H9 (cell line): Measurements from ENCODE around the gene CCNG1. TPM values are rescaled to one million over a fixed set of nuclear protein-coding genes. Genes with fewer than 3 reads are reported as not detected.
"Not testable (repeated sequence)": the region's sequence is repeated elsewhere in the genome, so short reads cannot be mapped to it uniquely, and the experiment has no call there.

Experiments used
- DNase-seq: peaks from one replicate; pipeline ENCODE4 v3.0.0-alpha.2; 2017
- H2AFZ ChIP-seq: one replicate; pipeline ENCODE4 v1.6.1; 2013; ENCODE audit warnings: mild to moderate bottlenecking, low read length, control low read depth, moderate library complexity
- H2AK5ac ChIP-seq: 2 replicates; pipeline ENCODE4 v1.6.1; 2013; ENCODE audit warnings: low read length, control low read depth, mixed read lengths; ENCODE audit not compliant: insufficient read length
- H2BK120ac ChIP-seq: one replicate; pipeline ENCODE4 v1.6.1; 2013; ENCODE audit warnings: low read depth, mild to moderate bottlenecking, low read length, control low read depth, inconsistent platforms; ENCODE audit not compliant: poor library complexity, severe bottlenecking
- H2BK12ac ChIP-seq: 2 replicates; pipeline ENCODE4 v1.6.1; 2013; ENCODE audit warnings: low read length, control low read depth, mixed read lengths, low read depth; ENCODE audit not compliant: insufficient read length
- H2BK15ac ChIP-seq: 2 replicates; pipeline ENCODE4 v1.6.1; 2013; ENCODE audit warnings: low read depth, low read length, control low read depth
- H2BK20ac ChIP-seq: one replicate; pipeline ENCODE4 v1.6.1; 2013; ENCODE audit warnings: low read depth, mild to moderate bottlenecking, low read length, control low read depth, inconsistent platforms; ENCODE audit not compliant: poor library complexity, severe bottlenecking
- H2BK5ac ChIP-seq: 2 replicates; pipeline ENCODE4 v1.6.1; 2013; ENCODE audit warnings: low read length, control low read depth, mixed read lengths; ENCODE audit not compliant: insufficient read length
- H3K14ac ChIP-seq: 2 replicates; pipeline ENCODE4 v1.6.1; 2013; ENCODE audit warnings: low read length, control low read depth; ENCODE audit not compliant: insufficient read depth
- H3K18ac ChIP-seq: 2 replicates; pipeline ENCODE4 v1.6.1; 2013; ENCODE audit warnings: low read depth, mild to moderate bottlenecking, mixed read lengths, low read length, control low read depth; ENCODE audit not compliant: insufficient read length
- H3K23ac ChIP-seq: 2 replicates; pipeline ENCODE4 v1.6.1; 2013; ENCODE audit warnings: low read length, control low read depth, mixed read lengths, low read depth; ENCODE audit not compliant: insufficient read length
- H3K23me2 ChIP-seq: 2 replicates; pipeline ENCODE4 v1.6.1; 2013; ENCODE audit warnings: low read depth, mild to moderate bottlenecking, mixed read lengths, low read length, control low read depth; ENCODE audit not compliant: insufficient read length, poor library complexity, severe bottlenecking
- H3K27ac ChIP-seq: 2 replicates; pipeline ENCODE4 v1.5.1; 2013; ENCODE audit warnings: low read length, control low read depth, mixed read lengths, low read depth; ENCODE audit not compliant: insufficient read length
- H3K27me3 ChIP-seq: 2 replicates; pipeline ENCODE4 v1.6.1; 2013; ENCODE audit warnings: low read length, control low read depth, inconsistent platforms; ENCODE audit not compliant: insufficient read depth
- H3K4ac ChIP-seq: 2 replicates; pipeline ENCODE4 v1.6.1; 2013; ENCODE audit warnings: low read depth, mild to moderate bottlenecking, control low read depth, inconsistent platforms, low read length, moderate library complexity
- H3K4me1 ChIP-seq: 2 replicates; pipeline ENCODE4 v1.6.1; 2013; ENCODE audit warnings: low read length, control low read depth, inconsistent platforms; ENCODE audit not compliant: insufficient read depth
- H3K4me2 ChIP-seq: 2 replicates; pipeline ENCODE4 v1.6.1; 2013; ENCODE audit warnings: low read length, control low read depth, mixed read lengths; ENCODE audit not compliant: insufficient read length, insufficient read depth
- H3K56ac ChIP-seq: 2 replicates; pipeline ENCODE4 v1.6.1; 2013; ENCODE audit warnings: low read depth, mild to moderate bottlenecking, mixed read lengths, low read length, control low read depth; ENCODE audit not compliant: insufficient read length
- H3K79me1 ChIP-seq: 2 replicates; pipeline ENCODE4 v1.6.1; 2013; ENCODE audit warnings: low read depth, mild to moderate bottlenecking, moderate library complexity, low read length, control low read depth, inconsistent platforms; ENCODE audit not compliant: insufficient read depth, poor library complexity, severe bottlenecking
- H3K79me2 ChIP-seq: 2 replicates; pipeline ENCODE4 v1.6.1; 2013; ENCODE audit warnings: low read length, control low read depth, inconsistent platforms; ENCODE audit not compliant: insufficient read depth
- H3K9ac ChIP-seq: 2 replicates; pipeline ENCODE4 v1.6.1; 2013; ENCODE audit warnings: low read length, control low read depth, mixed read lengths; ENCODE audit not compliant: insufficient read length; ENCODE audit errors: extremely low read depth
- H3K9me3 ChIP-seq: one replicate; pipeline ENCODE4 v1.6.1; 2013; ENCODE audit warnings: low read depth, low read length, inconsistent platforms; ENCODE audit not compliant: control insufficient read depth
- H3T11ph ChIP-seq: one replicate; pipeline ENCODE4 v1.6.1; 2013; ENCODE audit warnings: mild to moderate bottlenecking, low read length, control low read depth, inconsistent platforms
- H4K20me1 ChIP-seq: one replicate; pipeline ENCODE4 v1.6.1; 2013; ENCODE audit not compliant: control insufficient read depth, insufficient read length, insufficient read depth
- H4K5ac ChIP-seq: 2 replicates; pipeline ENCODE4 v1.6.1; 2013; ENCODE audit warnings: low read depth, mild to moderate bottlenecking, mixed read lengths, low read length, control low read depth; ENCODE audit not compliant: insufficient read length
- H4K8ac ChIP-seq: replicated peaks from 2 replicates; pipeline ENCODE4 v1.6.1; 2013; ENCODE audit warnings: low read length, control low read depth, mixed read lengths, low read depth; ENCODE audit not compliant: insufficient read length
- H4K91ac ChIP-seq: 2 replicates; pipeline ENCODE4 v1.6.1; 2013; ENCODE audit warnings: low read depth, mild to moderate bottlenecking, moderate library complexity, mixed read lengths, low read length, control low read depth; ENCODE audit not compliant: insufficient read length
- H3K27ac Mint-ChIP-seq, 3 experiments: 2 replicates in 2 of 3; 3 replicates in 1 of 3; pipeline ENCODE4 v1.8.0; 2020 to 2021; ENCODE audit warnings: mixed read lengths in 3 of 3, mild to moderate bottlenecking in 1 of 3, moderate library complexity in 1 of 3
- H3K27me3 Mint-ChIP-seq: 2 replicates; pipeline ENCODE4 v1.8.0; 2021; ENCODE audit warnings: low read depth, mild to moderate bottlenecking, moderate library complexity, mixed read lengths
- H3K36me3 Mint-ChIP-seq, 3 experiments: 2 replicates in 2 of 3; 3 replicates in 1 of 3; pipeline ENCODE4 v1.8.0; 2020 to 2021; ENCODE audit warnings: low read depth in 3 of 3, mixed read lengths in 3 of 3; ENCODE audit not compliant: insufficient read depth in 1 of 3
- H3K4me1 Mint-ChIP-seq, 2 experiments: 2 replicates each; pipeline ENCODE4 v1.8.0; 2020; ENCODE audit warnings: mixed read lengths in 2 of 2
- H3K4me3 Mint-ChIP-seq, 2 experiments: 2 replicates in 1 of 2; 3 replicates in 1 of 2; pipeline ENCODE4 v1.8.0; 2020 to 2021; ENCODE audit warnings: mild to moderate bottlenecking in 2 of 2, mixed read lengths in 2 of 2, moderate library complexity in 1 of 2
- H3K9me3 Mint-ChIP-seq, 2 experiments: 2 replicates in 1 of 2; 3 replicates in 1 of 2; pipeline ENCODE4 v1.8.0; 2020; ENCODE audit warnings: mild to moderate bottlenecking in 2 of 2, mixed read lengths in 2 of 2, moderate library complexity in 1 of 2
- WGBS: extraction: QIAGEN DNeasy Blood & Tissue Kit; methylation state at CpG from one replicate; pipeline ENCODE4 v1.1.7; 2013; ENCODE audit warnings: missing lambda C conversion rate, low lambda C conversion rate, mixed read lengths; ENCODE audit not compliant: insufficient read length; ENCODE audit errors: extremely low coverage; 5-methylcytosine and 5-hydroxymethylcytosine counted together
- total RNA-seq: library from RNA; stranded (reverse); gene quantifications from 2 replicates; pipeline ENCODE4 v1.2.1, GENCODE V29; 2021
- TF ChIP-seq, protein P1 (sequence below): fragments of 200-600 bp; sonication (generic); conservative IDR thresholded peaks from 3 replicates; pipeline ENCODE4 v1.8.0; 2021; ENCODE audit warnings: antibody characterized with exemption, mild to moderate bottlenecking

The CCNG1 gene
- total RNA-seq, 1 experiment from 2014 or later = 521 TPM

DNA sequence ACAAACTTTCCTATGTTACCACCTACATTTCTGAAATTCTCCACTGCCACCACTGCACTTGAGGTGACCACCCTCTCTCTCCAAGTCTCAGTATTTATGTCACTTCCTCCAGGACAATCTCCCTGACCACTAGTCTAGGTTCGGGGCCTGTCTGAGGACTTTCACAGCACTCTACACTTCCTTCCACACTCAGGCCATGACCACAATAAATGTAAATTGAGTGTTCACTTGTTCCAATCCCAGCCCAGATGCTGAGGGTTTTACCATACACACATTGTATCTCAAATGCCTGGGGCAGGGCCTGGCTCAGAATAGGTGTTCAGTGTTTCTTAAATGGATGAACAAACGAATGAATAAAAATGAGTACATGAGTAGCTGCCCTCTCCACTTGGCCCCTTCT is 26.9 kb upstream of the CCNG1 start:
- Mint-ChIP-seq H3K9me3 (peaks cover 0 to 3% of the 10 kb centered on the region in 2 experiments; a peak in 1 of 5 replicates), H3K4me1 (peaks cover 10% of the 10 kb centered on the region in 2 experiments), H3K4me3 (no peak overlapping the region), H3K27ac (no peak overlapping the region), H3K27me3 (peaks cover 2% of the 10 kb centered on the region; the same call in 1 of the 2 replicates), H3K36me3 (no peaks in the 10 kb centered on the region; a peak in 1 of 7 replicates)
- no peaks in the 10 kb centered on the region for H3K9me3 ChIP-seq
- H2BK5ac ChIP-seq = no peak overlapping the region
- H3K27ac ChIP-seq = no peak overlapping the region
- no peak overlapping the region for H2BK12ac ChIP-seq
- H4K5ac ChIP-seq = no peak overlapping the region
- no peak overlapping the region for H2BK20ac ChIP-seq
- H2BK15ac ChIP-seq = no peak overlapping the region
- TF ChIP-seq, protein P1, sequence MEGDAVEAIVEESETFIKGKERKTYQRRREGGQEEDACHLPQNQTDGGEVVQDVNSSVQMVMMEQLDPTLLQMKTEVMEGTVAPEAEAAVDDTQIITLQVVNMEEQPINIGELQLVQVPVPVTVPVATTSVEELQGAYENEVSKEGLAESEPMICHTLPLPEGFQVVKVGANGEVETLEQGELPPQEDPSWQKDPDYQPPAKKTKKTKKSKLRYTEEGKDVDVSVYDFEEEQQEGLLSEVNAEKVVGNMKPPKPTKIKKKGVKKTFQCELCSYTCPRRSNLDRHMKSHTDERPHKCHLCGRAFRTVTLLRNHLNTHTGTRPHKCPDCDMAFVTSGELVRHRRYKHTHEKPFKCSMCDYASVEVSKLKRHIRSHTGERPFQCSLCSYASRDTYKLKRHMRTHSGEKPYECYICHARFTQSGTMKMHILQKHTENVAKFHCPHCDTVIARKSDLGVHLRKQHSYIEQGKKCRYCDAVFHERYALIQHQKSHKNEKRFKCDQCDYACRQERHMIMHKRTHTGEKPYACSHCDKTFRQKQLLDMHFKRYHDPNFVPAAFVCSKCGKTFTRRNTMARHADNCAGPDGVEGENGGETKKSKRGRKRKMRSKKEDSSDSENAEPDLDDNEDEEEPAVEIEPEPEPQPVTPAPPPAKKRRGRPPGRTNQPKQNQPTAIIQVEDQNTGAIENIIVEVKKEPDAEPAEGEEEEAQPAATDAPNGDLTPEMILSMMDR = no peak
- no peak overlapping the region for H3K56ac ChIP-seq
- H2BK120ac ChIP-seq = no peak overlapping the region
- no peaks in the 10 kb centered on the region for H4K20me1 ChIP-seq
- WGBS = no CpG with 5 or more reads among the region's 2 CpGs
- H3K23ac ChIP-seq = no peak overlapping the region
- H3K14ac ChIP-seq = no peak overlapping the region
- no peak overlapping the region for H2AFZ ChIP-seq
- H3K23me2 ChIP-seq = no peaks in the 10 kb centered on the region
- H3K4me1 ChIP-seq = no peaks in the 10 kb centered on the region
- no peak for DNase-seq
- H3K79me1 ChIP-seq = no peaks in the 10 kb centered on the region
- H3K4me2 ChIP-seq = no peak overlapping the region
- no peak overlapping the region for H3K9ac ChIP-seq
- no peak overlapping the region for H3K4ac ChIP-seq
- no peak overlapping the region for H3T11ph ChIP-seq
- no peaks in the 10 kb centered on the region for H3K79me2 ChIP-seq
- no peak overlapping the region for H2AK5ac ChIP-seq
- no peak overlapping the region for H4K91ac ChIP-seq
- H3K27me3 ChIP-seq = no peaks in the 10 kb centered on the region
- no peak overlapping the region for H4K8ac ChIP-seq
- H3K18ac ChIP-seq = no peak overlapping the region

DNA sequence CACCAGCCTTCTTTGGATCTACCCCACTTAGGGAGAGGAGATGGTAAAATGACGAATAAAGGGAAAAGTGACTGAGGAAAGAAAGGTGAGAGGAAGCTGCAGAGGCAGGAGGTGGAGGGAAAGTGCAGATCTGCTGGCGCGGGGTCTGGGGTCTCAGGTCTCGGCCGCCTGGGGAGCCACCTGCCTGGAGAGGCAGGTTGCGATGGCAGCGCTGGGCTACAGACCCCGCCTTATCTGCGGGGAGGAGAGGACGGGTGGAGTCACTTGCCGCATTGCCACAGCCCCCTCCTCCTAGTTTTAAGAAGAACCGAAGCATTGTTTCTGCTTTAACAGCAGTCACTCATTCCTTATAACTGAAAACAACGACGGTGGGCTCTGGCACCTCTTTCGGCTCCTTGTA is 21.7 kb upstream of the CCNG1 start:
- H2BK120ac ChIP-seq, H2BK15ac ChIP-seq, H4K91ac ChIP-seq, H3K27me3 ChIP-seq, H4K8ac ChIP-seq, H2BK5ac ChIP-seq, H3K79me2 ChIP-seq, H4K20me1 ChIP-seq, H2AFZ ChIP-seq, H3K23me2 ChIP-seq, H3K4ac ChIP-seq, H3K18ac ChIP-seq, H3K4me1 ChIP-seq, H2AK5ac ChIP-seq, H3K27ac ChIP-seq, H3K36me3 Mint-ChIP-seq, H3K9ac ChIP-seq, H3K56ac ChIP-seq, H3K9me3 ChIP-seq, H3K23ac ChIP-seq, H3K9me3 Mint-ChIP-seq, H3K27me3 Mint-ChIP-seq, H3K14ac ChIP-seq, H3K79me1 ChIP-seq, H4K5ac ChIP-seq, H3T11ph ChIP-seq, H2BK12ac ChIP-seq, H2BK20ac ChIP-seq: not testable (repeated sequence)
- no CpG with 5 or more reads among the region's 15 CpGs for WGBS
- DNase-seq = peak; percentile 69
- H3K4me3 Mint-ChIP-seq = peak overlapping the region; percentile 11 to 47; a peak in 3 of 5 replicates
- H3K27ac Mint-ChIP-seq = peak overlapping the region in 1 of 3 experiments; percentile 8; a peak in 2 of 7 replicates
- H3K4me1 Mint-ChIP-seq = peaks cover 33 to 35% of the 10 kb centered on the region in 2 experiments
- peak overlapping the region; percentile 57 for H3K4me2 ChIP-seq
